ENCODE results near the gene VARS1.
"Not testable (repeated sequence)": the region's sequence is repeated elsewhere in the genome, so short reads cannot be mapped to it uniquely, and the experiment has no call there.

VARS1 gene

DNA sequence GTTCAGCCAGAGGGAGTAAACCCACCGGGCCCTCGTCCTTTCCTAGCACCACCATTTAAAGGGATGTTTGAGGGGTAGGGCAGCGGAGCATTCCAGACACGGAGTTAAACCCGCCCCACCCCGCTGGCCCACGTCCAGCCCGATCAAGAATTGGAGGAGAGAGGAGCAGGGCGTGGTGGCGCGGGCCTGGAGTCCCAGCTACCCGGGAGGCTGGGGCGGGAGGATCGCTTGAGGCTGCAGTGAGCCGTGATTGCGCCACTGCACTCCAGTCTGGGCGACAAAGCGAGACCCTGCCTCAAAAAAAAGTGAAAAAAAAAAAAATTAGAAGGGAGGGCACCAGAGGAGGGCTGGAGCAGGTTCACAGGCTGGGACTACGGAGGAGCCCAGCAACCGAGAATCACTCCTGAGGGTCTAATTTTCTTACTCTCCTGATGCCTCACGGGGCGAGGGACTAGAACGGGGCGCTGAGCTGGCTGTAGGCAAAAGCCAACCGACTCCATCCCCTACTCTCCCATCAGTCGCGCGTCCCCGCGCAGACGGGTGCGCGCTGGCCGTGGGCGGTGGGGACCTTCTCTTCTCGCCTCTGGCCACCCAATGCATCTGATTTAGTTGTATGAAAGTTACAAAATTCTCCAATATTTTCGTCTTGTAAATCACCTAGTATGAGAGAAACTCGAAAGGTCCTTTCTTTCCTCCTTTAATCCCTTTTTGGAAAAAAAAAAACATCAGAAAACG, 25.9 kb upstream of the VARS1 start:
- no peak for DNase-seq

DNA sequence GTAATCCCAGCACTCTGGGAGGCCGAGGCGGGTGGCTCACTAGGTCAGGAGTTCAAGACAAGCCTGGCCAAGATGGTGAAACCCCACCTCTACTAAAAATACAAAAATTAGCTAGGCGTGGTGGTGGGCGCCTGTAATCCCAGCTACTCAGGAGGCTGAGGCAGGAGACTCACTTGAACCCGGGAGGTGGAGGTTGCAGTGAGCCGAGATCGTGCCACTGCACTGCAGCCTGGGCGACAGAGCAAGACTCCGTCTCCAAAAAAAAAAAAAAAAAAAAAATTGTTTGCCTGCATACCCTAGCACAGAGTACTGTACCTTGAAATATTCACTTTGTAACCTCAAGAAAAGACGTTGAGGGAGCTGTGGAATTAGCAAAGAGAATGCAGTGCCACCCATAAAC, 24.8 kb upstream of the VARS1 start:
- not testable (repeated sequence) for DNase-seq

DNA sequence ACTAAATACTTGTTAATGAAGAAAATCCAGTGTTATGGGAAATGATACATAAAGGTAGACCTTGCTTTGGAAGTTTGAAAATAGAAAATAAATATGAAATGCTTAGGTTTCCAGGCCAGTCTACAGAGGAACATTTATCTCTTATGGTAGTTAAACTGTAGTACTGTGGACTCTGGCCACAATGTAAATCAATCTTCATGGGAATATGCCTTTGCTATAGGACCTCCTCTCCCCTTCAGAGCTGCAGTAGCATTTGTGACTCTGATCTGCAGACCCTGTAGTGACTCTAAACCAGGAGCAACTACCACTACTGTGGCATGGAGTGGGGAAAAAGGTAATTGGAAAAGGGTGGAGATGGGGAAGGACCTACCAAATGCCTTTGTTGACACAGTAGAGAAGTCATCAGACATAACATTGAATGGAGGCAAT, 24.3 kb upstream of the VARS1 start:
- no peak for DNase-seq

DNA sequence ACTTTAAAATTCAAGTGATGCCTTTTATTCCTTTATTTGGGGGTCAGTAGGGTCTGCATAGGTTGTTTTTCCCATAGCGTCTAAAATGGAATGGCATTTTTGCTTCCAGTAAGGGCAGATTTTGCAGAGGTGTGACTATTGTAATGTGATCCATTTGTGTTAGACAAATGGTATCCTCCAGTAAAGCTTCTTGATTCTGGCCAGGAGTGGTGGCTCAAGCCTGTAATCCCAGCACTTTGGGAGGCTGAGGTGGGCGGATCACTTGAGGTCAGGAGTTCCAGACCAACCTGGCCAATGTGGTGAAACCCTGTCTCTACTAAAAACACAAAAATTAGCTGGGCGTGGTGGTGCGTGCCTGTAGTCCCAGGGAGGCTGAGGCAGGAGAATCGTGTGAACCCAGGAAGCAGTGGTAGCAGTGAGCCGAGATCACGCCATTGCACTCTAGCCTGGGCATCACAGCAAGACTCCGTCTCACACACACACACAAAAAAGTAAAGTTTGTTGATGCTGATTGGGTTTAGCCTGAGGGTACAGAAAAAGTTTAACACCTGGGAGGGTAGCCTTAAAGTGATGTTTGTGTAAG, 22.5 kb upstream of the VARS1 start:
- DNase-seq: not testable (repeated sequence)

DNA sequence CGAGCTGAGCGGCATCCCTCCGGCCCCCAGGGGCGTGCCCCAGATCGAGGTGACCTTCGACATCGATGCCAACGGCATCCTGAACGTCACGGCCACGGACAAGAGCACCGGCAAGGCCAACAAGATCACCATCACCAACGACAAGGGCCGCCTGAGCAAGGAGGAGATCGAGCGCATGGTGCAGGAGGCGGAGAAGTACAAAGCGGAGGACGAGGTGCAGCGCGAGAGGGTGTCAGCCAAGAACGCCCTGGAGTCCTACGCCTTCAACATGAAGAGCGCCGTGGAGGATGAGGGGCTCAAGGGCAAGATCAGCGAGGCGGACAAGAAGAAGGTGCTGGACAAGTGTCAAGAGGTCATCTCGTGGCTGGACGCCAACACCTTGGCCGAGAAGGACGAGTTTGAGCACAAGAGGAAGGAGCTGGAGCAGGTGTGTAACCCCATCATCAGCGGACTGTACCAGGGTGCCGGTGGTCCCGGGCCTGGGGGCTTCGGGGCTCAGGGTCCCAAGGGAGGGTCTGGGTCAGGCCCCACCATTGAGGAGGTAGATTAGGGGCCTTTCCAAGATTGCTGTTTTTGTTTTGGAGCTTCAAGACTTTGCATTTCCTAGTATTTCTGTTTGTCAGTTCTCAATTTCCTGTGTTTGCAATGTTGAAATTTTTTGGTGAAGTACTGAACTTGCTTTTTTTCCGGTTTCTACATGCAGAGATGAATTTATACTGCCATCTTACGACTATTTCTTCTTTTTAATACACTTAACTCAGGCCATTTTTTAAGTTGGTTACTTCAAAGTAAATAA, 21.8 kb upstream of the VARS1 start:
- not testable (repeated sequence) for DNase-seq

DNA sequence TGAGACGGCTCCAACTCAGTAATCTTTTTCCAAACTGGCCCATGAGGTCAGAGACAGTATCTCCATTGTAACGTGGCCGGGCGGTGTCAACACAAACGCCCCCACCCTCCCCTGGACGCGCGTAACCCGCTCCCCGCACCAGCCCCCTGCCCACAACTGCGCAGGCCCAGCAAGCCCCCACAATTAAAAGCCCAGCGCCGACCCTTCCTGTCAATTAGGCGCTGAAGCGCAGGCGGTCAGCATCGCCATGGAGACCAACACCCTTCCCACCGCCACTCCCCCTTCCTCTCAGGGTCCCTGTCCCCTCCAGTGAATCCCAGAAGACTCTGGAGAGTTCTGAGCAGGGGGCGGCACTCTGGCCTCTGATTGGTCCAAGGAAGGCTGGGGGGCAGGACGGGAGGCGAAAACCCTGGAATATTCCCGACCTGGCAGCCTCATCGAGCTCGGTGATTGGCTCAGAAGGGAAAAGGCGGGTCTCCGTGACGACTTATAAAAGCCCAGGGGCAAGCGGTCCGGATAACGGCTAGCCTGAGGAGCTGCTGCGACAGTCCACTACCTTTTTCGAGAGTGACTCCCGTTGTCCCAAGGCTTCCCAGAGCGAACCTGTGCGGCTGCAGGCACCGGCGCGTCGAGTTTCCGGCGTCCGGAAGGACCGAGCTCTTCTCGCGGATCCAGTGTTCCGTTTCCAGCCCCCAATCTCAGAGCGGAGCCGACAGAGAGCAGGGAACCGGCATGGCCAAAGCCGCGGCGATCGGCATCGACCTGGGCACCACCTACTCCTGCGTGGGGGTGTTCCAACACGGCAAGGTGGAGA, 19.7 kb upstream of the VARS1 start, which contains the start of the genes HSPA1A and HSPA1L:
HSPA1A (plus strand) TSS at position 519 of the 814 bp plus-strand sequence; CDS start at position 733, 214 bp downstream.
HSPA1L (minus strand) TSS at position 259 of the 814 bp plus-strand sequence. CDS start 3,311 bp downstream, outside the sequence.
- peak; percentile 98 for DNase-seq

DNA sequence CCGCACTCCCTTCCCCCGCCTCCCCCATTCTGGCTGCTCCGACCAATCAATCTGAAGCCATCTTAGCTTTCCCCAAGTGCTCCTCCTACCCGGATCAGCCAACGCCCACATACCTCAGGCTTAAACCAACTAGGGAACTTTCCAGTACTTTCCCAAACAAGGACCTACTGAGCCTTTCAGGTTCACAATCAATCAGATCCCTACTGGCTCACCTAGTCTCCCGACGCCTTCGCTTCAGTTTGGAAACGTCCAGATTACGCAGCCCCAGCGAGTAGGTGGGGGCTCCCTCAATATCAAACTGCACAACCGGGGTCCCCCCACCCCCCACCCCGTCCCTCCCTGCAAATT, 19.1 kb upstream of the VARS1 start:
- peak; percentile 98 for DNase-seq

DNA sequence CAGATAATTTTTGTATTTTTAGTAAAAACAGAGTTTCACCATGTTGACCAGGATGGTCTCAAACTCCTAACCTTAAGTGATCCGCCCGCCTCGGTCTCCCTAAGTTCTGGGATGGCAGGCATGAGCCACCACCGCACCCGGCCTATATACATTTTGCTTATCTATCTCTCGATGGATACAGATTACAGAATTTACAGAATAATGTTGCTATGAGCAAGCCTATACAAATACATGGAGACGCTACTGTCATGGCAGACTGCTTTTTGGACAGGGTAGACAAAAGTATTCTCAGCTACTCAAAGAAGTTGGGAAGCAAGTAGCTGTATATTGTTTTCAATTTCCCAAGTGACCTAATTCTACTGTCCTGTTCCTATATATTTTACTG, 17.9 kb upstream of the VARS1 start:
- DNase-seq: no peak

DNA sequence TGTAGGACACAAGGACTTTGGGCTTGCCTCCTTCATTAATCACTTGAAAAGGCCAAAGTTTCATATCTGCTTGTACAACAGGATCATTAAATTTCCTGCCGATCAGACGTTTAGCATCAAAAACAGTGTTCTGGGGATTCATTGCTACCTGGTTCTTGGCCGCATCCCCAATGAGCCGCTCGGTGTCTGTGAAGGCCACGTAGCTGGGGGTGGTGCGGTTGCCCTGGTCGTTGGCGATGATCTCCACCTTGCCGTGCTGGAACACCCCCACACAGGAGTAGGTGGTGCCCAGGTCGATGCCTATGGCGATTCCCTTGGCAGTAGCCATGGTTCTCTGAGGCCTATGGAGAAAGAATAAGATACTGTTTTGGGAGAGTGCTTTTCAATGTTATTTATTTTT, 16.1 kb upstream of the VARS1 start:
- DNase-seq: no peak

DNA sequence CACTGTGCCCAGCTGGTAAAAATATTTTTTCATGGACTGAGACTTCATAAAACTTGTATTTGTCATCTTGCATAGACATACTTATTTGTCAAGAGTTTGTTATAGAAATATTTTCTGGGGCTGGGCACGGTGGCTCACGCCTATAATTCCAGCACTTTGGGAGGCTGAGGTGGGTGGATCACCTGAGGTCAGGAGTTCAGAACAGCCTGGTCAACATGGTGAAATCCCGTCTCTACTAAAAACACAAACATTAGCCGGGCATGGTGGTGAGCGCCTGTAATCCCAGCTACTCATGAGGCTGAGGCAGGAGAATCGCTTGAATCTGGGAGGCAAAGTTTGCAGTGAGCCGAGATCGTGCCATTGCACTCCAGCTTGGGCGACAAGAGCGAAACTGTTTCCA, 13.0 kb upstream of the VARS1 start:
- DNase-seq: not testable (repeated sequence)

DNA sequence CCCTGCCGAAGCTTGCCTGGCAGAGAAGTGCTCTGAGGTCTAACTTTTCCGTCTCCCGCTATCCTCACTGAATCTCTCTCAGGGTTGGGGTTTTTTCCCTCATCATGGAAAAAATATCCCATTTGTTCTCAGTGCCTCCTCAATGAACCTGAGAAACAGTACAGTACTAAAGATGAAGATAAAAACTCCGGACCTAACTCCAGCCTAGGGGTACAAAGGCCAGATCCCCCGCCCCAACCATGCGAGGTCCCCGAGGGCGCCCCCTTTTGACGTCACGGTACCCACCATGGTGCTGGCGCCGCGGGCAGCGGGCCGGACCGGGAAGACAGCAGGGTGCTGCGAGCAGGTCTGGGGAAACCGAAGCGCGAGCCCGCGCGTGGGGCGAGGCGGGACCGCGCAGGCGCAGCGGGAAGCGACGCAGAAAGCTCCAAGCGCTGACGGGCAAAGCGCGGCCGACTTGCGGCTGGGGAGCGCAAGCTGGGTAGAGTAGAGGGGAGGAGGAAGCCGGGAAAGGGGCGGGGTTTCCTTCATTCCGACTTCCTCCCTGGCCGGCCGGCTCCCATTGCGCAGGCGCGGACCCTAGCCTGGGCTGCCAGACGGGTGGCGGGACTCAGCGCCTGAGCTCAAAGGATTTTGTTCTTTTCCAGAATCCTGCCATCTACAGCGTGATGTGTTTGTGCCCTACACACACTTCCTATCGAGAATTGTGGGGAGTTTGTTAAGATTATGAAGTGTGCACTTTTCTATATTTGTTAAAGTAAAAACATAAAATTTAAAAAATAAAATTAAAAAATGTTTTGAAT, 11.1 kb upstream of the VARS1 start, which contains the start of gene LSM2:
LSM2 (minus strand) TSS at position 497 of the 803 bp plus-strand sequence; CDS start at position 288, 209 bp downstream.
- DNase-seq: peak; percentile 99

DNA sequence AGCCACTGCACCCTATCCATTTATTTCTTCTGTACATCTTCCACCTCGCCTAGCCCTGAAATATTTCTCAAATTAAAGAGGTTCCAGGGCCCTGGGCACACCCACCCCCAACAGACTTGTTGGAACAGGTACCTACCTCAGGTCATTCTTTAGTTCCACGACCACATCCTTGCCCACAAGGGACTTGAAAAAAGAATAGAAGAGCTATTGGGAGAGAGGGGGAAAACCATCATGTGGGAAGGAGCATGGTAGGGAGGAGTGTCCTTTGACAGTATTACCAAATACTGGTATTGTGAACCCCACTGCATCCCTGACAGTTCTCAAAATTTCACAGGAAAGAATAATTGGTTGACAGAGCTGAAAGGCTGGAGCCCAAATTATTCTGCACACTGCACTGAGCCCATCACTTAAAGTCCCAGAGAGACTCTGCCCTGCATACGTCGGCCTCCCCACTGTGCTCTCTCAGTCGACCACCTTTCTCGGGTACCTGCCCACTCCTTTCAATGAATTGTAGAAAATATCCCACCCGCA, 10.5 kb upstream of the VARS1 start:
- no peak for DNase-seq

DNA sequence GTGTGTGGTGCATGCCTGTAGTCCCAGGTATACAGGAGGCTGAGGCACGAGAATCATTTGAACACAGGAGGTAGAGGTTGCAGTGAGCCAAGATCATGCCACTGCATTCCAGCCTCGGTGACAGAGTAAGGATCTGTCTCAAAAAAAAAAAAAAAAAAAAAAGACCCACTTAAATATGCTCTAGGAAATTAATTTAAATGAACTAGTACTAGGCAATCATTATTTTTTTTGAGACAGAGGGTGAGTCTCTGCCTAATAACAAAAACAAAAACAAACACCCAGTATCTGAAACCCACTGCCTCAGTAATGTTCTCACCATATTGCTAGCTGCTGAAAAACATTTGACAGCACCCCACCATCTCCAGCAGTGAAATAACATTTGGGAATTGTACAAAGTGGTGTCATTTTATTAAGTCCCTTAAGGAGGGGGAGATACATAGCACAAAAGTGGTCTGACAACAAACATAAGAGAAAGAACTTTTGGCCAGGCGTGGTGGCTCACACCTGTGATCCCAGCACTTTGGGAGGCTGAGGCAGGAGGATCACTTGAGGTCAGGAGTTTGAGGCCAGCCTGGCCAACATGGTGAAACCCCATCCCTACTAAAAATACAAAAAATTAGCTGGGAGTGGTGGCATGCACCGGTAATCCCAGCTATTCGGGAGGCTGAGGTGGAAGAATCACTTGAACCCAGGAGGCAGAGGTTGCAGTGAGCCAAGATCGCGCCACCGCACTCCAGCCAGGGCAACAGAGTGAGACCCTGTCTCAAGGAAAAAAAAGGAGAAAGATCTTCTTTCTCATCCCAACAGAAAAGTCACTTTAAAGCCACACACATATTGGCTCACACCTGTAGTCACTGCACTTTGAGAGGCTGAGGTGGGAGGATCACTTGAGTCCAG, 5.7 kb upstream of the VARS1 start:
- not testable (repeated sequence) for DNase-seq

DNA sequence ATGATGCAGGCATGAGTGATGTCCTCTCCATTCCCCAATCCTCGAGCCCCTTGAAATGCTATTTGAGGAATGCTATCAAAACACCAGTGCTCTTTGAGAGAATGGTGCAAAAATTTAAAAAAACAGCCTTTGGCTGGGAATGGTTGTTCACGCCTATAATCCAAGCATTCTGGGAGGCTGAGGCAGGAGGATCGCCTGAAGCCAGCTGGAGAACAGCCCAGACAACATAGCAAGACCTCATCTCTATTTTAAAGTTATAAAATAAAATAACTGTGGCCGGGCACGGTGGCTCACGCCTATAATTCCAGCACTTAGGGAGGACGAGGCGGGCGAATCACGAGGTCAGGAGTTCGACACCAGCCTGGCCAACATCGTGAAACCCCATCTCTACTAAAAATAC, 4.2 kb upstream of the VARS1 start:
- DNase-seq: no peak

DNA sequence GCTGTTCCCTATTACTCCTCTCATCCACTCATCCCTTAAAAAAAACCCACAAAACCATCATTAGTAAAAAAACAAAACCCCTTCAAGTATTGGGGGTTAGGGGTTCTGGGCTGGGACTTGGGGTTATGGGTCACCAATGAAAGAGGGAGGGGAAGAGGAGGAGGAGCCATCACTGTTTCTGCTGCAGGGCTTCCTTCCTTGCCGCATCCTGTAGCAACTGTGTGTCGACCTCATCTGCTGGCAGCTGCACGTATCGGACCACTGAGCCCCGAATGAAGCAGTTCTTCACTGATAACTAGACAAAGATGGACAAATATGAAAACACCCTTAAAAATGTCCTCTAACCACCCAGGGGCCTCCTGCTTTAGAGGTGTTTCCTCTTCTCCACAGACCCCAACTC, 2.0 kb upstream of the VARS1 start:
- no peak for DNase-seq

DNA sequence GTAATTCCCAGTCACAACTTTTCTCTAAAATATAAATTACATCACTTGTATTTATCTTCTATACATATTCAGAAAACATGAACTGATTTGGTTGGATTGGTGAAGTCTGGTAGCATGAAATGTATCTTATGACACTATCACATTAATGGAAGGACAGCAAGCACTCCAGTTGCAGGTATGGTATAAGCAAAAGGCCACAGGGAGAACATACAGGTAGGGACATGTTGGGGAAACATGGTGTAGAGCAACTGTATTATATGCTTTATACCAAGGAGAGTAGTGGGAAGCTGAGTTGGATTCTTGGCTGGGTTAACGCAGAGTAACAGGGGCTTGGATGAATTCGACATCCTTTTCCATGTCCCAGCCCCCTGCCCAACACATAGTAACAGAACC, 1.4 kb upstream of the VARS1 start:
- DNase-seq: no peak

DNA sequence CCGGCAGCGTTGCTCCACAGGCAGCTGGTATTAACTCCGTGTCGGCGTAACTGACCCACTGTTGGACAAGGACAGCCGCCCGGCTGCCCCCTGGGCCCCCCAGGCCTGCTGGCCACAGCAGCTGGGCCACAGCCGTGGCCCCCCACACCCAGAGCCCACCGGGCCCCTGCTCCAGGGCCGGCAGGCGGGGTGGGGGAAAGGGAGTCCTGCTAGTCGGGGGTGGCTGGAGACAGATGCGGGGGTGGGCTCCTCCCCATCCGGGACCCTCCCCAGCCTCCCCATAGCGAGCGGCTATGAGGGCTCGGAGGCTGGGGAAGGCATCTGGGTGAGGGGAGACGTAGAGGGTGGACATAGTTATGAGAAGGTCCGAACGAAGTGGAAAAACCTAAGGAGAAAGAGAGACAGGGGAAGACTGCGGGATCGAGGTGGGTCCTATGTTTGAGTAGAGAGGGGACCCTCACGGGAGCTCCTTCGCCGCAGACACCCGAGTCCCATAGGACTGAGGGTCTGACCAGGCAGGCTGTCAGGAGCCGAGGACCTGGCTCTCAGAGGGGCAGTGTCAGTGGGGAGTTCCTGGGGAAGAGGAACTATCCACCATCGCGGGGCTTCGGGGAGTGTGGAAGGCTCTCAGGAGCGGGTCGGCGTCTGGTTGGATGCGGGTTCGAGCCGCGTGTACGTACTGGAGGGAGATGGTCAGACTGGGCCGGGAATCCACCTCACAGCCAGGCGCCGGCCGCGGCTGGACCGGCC, 511 bp downstream of the VARS1 start:
- DNase-seq: no peak

DNA sequence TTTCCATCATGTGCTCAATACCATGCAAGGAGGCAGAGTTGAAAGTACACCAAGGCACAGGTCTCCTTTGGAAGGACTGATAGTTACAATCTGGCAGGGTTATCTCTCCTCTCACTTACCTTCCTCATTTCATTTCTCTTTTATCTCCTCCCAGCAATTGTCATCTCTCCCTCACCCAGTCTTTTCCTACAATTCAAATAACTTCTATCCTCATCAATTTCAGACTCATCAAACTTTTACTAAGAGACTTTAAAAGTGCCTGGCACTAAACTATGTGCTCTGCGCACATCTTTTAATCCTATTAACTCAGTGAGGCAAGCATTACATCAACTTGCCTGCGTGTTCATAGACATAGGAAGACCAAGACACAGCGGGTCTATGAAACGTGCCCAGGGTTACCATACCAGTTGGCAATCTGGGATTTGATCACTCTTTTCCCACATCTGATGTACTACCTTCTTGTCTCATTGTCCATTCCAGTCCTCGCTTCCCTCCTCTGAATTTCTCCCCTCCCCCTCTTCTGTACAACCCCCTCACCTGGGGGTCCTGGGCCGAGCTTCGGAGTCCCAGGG, 1.2 kb downstream of the VARS1 start:
- peak; percentile 53 for DNase-seq

DNA sequence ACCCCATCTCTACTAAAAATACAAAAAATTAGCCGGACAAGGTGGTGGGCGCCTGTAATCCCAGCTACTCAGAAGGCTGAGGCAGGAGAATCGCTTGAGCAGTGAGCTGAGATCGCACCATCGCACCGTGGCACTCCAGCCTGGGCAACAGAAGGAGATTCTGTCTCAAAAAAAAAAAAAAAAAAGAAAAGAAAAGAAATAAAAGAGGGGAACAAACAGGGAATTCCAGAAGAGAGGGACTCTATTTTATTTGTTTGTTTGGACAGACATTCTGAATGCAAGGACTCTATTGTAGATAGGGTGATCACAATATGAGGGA, 1.7 kb downstream of the VARS1 start:
- DNase-seq: not testable (repeated sequence)

DNA sequence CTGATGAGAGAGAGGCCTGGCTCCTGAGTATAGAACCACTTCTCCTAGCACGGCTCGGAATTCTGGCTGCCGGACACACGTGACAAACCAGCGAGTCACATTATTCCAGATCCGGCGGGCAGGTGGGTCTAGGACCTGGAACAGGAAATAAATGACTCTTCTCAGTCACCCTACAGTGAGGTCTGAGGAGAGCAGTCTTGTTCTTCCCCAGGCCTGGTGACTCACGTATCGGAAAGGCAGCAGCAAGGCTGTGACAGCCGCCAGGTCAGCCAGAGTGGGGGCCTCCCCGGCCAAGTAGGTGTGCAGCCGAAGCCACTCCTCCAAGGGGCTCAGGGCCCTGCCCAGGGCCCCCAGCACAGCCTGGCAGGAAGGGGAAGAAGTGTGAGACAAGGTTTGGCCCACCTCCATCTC, 2.8 kb downstream of the VARS1 start:
- no peak for DNase-seq

All from eye (tissue), 1 donor.